Kidney (tissue), 14 donors: ENCODE measurements around the gene SLC12A4. TPM values are rescaled to one million over a fixed set of nuclear protein-coding genes. Genes with fewer than 3 reads are reported as not detected.
"Not testable (repeated sequence)": the region's sequence is repeated elsewhere in the genome, so short reads cannot be mapped to it uniquely, and the experiment has no call there.

Experiments
- DNase-seq, 5 donors: peaks; one replicate each; pipeline ENCODE4 v3.0.0-alpha.2; 2013 to 2020
- FAIRE-seq: peaks from 2 replicates; lab custom pipeline; 2012; peaks lifted over from hg19 to GRCh38; lab: Jason Lieb, UNC
- H3K27ac ChIP-seq, 2 donors: one replicate each; pipeline ENCODE4 v1.7.0; 2013; ENCODE audit warnings: low read depth in 2 of 2, low read length in 2 of 2, inconsistent platforms in 1 of 2
- H3K27me3 ChIP-seq: one replicate; pipeline ENCODE4 v1.7.1; 2013; ENCODE audit warnings: low read length, inconsistent platforms; ENCODE audit not compliant: control insufficient read depth, insufficient read depth
- H3K36me3 ChIP-seq, 3 donors: one replicate each; pipeline versions ENCODE4 v1.7.0 to v1.7.1; 2013; ENCODE audit warnings: low read length in 3 of 3, control low read depth in 1 of 3, inconsistent platforms in 1 of 3; ENCODE audit not compliant: insufficient read depth in 3 of 3, control insufficient read depth in 2 of 3
- H3K4me1 ChIP-seq, 3 donors: one replicate each; pipeline versions ENCODE4 v1.7.0 to v1.7.1; 2013; ENCODE audit warnings: low read length in 3 of 3, inconsistent platforms in 1 of 3, low read depth in 1 of 3; ENCODE audit not compliant: control insufficient read depth in 2 of 3, insufficient read depth in 2 of 3
- H3K4me3 ChIP-seq, 3 donors: one replicate each; pipeline versions ENCODE4 v1.7.0 to v1.8.1; 2013; ENCODE audit warnings: low read length in 3 of 3, control low read depth in 1 of 3, inconsistent platforms in 1 of 3
- H3K9ac ChIP-seq, 3 donors: one replicate each; pipeline versions ENCODE4 v1.7.0 to v1.7.1; 2013; ENCODE audit warnings: low read length in 3 of 3, control low read depth in 1 of 3, inconsistent platforms in 1 of 3
- H3K9me3 ChIP-seq, 3 donors: one replicate each; pipeline versions ENCODE4 v1.7.0 to v1.7.1; 2013; ENCODE audit warnings: low read length in 3 of 3, control low read depth in 1 of 3, inconsistent platforms in 1 of 3; ENCODE audit not compliant: control insufficient read depth in 2 of 3, insufficient read depth in 1 of 3
- intact Hi-C: fragments of 100-400 bp; cut with DNase I; formaldehyde crosslinking; loops from one replicate; pipeline ENCODE4 v1.11.1; 2022
- polyA plus RNA-seq: library from polyadenylated mRNA; stranded (reverse); fragments of 350-450 nt; fragmentation: Illumina TruSeq; extraction: RNeasy Lipid Tissue Mini Kit (QIAGEN cat#74804); gene quantifications from one replicate; pipeline ENCODE4 v1.2.3, GENCODE V29; 2014; ENCODE audit warnings: low read depth, low replicate concordance; ENCODE audit not compliant: insufficient read depth
- total RNA-seq: library from RNA; stranded (reverse); fragmentation: NEBNext Ultra II Directional; extraction: Animal tissue kit (Norgen Biotek cat#: 25700); gene quantifications from one replicate; pipeline ENCODE4 v1.2.1, GENCODE V29; 2021
- TF ChIP-seq, protein P1 (sequence below): IDR thresholded peaks from 3 replicates; pipeline ENCODE4 v1.5.1; 2012; ENCODE audit warnings: mild to moderate bottlenecking, moderate library complexity, borderline replicate concordance; ENCODE audit not compliant: insufficient read depth; ENCODE audit errors: extremely low read depth
- donor health status: control.
- donor health status: control.
- donor health status: control.
- donor health status: control.
- donor health status: control.
- donor health status: DM: yes; HTN: yes; CAD: no.
- donor health status: Normal renal cell carcinoma (clear cell type).

SLC12A4 gene
- total and polyA plus RNA-seq, 2 donors from 2014 or later, result 16.7 to 66.2 TPM

DNA sequence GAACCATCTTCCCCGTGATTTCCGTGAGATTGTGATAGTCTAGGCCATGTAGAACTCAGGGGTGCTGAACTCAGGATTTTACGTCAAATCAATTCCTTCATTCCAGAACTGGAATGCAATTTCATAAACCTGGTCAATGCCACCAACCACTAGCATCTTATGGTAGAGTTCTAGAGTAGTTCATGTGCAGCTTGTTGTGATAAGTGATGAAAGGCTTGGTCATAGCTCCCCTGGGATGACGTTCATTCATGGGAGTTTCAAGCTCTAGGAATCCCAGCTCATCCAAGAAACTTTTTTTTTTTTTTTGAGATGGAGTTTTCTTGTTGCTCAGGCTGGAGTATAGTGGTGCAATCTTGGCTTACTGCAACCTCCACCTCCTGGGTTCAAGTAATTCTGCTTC is 34.6 kb upstream of the SLC12A4 start:
- Histone ChIP-seq H3K27me3 (no peaks in the 10 kb centered on the region), H3K9ac (no peak overlapping the region), H3K4me3 (no peak overlapping the region), H3K4me1 (peaks cover 0 to 5% (median 3%) of the 10 kb centered on the region in 3 donors), H3K9me3 (no peaks in the 10 kb centered on the region), H3K27ac (no peak overlapping the region), H3K36me3 (no peaks in the 10 kb centered on the region)
- intact Hi-C loops, result no loop called here
- no peak for FAIRE-seq
- no peak for DNase-seq
- TF ChIP-seq, protein P1, sequence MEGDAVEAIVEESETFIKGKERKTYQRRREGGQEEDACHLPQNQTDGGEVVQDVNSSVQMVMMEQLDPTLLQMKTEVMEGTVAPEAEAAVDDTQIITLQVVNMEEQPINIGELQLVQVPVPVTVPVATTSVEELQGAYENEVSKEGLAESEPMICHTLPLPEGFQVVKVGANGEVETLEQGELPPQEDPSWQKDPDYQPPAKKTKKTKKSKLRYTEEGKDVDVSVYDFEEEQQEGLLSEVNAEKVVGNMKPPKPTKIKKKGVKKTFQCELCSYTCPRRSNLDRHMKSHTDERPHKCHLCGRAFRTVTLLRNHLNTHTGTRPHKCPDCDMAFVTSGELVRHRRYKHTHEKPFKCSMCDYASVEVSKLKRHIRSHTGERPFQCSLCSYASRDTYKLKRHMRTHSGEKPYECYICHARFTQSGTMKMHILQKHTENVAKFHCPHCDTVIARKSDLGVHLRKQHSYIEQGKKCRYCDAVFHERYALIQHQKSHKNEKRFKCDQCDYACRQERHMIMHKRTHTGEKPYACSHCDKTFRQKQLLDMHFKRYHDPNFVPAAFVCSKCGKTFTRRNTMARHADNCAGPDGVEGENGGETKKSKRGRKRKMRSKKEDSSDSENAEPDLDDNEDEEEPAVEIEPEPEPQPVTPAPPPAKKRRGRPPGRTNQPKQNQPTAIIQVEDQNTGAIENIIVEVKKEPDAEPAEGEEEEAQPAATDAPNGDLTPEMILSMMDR, result no peak

DNA sequence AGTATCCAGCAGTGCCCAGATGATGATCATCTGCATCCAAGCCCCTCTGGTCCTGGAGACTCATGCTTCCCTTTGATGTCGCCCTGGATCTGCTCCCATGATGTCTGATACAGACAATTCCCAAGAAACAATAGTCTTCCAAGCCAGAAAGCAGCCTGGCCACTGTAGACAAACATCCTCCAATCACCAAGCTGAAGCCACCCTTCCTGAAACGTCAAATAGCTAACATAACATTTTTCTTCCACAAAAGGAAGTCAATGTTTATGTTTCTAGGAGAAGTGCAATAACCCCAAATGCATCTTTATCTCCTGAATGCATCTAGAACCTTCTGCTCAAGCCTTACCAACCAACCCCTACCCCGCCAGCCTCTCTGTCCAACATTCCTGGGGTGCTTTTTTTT is 32.0 kb upstream of the SLC12A4 start:
- H3K27me3 ChIP-seq, result no peaks in the 10 kb centered on the region
- peaks cover 0 to 5% (median 3%) of the 10 kb centered on the region in 3 donors for H3K4me1 ChIP-seq
- H3K27ac ChIP-seq, result peak overlapping the region; percentile 34 to 37
- no peak overlapping the region for H3K9ac ChIP-seq
- no peaks in the 10 kb centered on the region for H3K36me3 ChIP-seq
- no peak for FAIRE-seq
- no peaks in the 10 kb centered on the region for H3K9me3 ChIP-seq
- TF ChIP-seq, protein P1, result no peak
- H3K4me3 ChIP-seq, result no peak overlapping the region
- intact Hi-C loops, result no loop called here
- DNase-seq, result peak in 1 of 5 donors; percentile 10

DNA sequence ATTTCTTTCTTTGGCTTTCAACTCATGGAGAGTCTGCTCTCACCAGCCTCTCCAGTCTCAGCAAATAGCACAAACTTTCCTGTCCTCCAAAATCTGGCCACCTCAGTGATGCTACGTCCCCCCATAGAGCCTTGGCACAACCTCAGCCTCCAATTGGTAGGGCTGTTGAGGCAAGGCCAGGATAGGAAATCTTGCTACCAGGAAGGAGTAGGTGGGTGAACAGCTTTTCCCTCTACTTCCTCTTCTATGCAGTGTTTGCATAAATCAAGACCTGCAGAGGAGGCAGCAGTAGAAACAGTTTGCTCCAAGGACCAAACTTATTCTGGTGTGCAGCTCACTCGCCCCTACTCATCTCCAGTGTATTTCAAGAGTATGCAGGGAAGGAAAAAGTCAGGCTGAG is 31.5 kb upstream of the SLC12A4 start:
- Histone ChIP-seq H3K9me3 (no peaks in the 10 kb centered on the region), H3K27me3 (no peaks in the 10 kb centered on the region), H3K27ac (peak overlapping the region; percentile 34 to 37), H3K36me3 (no peaks in the 10 kb centered on the region), H3K9ac (no peak overlapping the region), H3K4me3 (no peak overlapping the region), H3K4me1 (peaks cover 0 to 5% (median 3%) of the 10 kb centered on the region in 3 donors)
- DNase-seq, result no peak
- TF ChIP-seq, protein P1, result no peak
- intact Hi-C loops, result no loop called here
- no peak for FAIRE-seq

DNA sequence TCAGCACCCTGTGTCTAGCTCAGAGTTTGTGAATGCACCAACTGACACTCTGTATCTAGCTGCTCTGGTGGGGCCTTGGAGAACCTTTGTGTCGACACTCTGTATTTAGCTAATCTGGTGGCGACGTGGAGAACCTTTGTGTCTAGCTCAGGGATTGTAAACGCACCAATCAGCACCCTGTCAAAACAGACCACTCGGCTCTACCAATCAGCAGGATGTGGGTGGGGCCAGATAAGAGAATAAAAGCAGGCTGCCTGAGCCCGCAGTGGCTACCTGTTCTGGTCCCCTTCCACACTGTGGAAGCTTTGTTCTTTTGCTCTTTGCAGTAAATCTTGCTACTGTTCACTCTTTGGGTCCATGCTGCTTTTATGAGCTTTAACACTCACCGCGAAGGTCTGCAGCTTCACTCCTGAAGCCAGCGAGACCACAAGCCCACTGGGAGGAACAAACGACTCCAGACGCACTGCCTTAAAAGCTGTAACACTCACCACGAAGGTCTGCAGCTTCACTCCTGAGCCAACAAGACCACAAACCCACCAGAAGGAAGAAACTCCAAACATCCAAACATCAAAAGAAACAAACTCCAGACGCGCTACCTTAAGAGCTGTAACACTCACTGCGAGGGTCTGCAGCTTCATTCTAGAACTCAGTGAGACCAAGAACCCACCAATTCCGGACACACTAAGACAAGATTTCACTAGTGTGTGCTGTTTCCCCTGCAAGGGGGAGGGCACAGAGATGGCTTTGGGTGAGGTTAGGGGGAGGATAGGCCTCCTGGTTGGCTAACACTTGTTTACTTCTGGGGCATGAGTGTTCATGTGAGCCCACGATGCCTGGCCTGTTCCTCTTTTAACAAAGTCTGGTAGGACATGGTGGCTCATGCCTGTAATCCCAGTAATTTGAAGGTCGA is 30.6 kb upstream of the SLC12A4 start, which contains the start of gene DPEP2:
TSS of gene DPEP2 (minus strand) at position 706 of the 910 bp plus-strand sequence. CDS start 6,272 bp downstream, outside the sequence.
- intact Hi-C loops, H3K27me3 ChIP-seq, FAIRE-seq, H3K4me3 ChIP-seq, H3K4me1 ChIP-seq, DNase-seq, H3K9me3 ChIP-seq, H3K36me3 ChIP-seq, H3K9ac ChIP-seq: not testable (repeated sequence)
- peak within 1 kb of the TSS; percentile 34 to 37 for H3K27ac ChIP-seq

DNA sequence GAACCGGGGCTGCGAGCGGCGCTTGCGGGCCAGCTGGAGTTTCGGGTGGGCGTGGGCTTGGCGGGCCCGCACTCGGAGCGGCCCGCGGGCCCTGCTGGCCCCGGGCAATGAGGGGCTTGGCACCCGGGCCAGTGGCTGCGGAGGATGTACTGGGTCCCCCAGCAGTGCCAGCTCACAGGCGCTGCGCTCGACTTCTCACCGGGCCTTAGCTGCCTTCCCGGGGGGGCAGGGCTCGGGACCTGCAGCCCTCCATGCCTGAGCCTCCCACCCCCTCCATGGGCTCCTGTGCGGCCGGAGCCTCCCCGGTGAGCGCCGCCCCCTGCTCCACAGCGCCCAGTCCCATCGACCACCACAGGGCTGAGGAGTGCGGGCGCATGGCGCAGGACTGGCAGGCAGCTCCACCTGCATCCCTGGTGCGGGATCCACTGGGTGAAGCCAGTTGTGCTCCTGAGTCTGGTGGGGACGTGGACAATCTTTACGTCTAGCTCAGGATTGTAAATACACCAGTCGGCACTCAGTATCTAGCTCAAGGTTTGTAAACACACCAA is 29.9 kb upstream of the SLC12A4 start:
- intact Hi-C loops, FAIRE-seq, H3K4me1 ChIP-seq, H3K4me3 ChIP-seq, H3K36me3 ChIP-seq, H3K27ac ChIP-seq, H3K27me3 ChIP-seq, DNase-seq, H3K9ac ChIP-seq, H3K9me3 ChIP-seq: not testable (repeated sequence)
